Measurements from ENCODE around the gene SLC2A9.
"Not testable (repeated sequence)": the region's sequence is repeated elsewhere in the genome, so short reads cannot be mapped to it uniquely, and the experiment has no call there.

SLC2A9 gene

GRCh38 chr4:9835430-9835829 lies 185.9 kb downstream of the SLC2A9 start:
- DNase-seq (ENCODE audit: low read depth in 2 of 2, low spot score in 1 of 2) = no peak

- no peak for DNase-seq (ENCODE audit: low read depth in 2 of 2, low spot score in 1 of 2)
Measured at GRCh38 chr4:9833421-9833820, 187.9 kb downstream of the SLC2A9 start.

- no peak for DNase-seq (ENCODE audit: low read depth in 2 of 2, low spot score in 1 of 2)
Measured at GRCh38 chr4:9832640-9833039, 188.7 kb downstream of the SLC2A9 start.

- DNase-seq (ENCODE audit: low read depth in 2 of 2, low spot score in 1 of 2) = no peak
Measured at GRCh38 chr4:9826551-9826950, 194.7 kb downstream of the SLC2A9 start.

- DNase-seq (ENCODE audit: low read depth in 2 of 2, low spot score in 1 of 2) = no peak
Measured at GRCh38 chr4:9825049-9825448, 196.2 kb downstream of the SLC2A9 start.

- no peak for DNase-seq (ENCODE audit: low read depth in 2 of 2, low spot score in 1 of 2)
Measured at GRCh38 chr4:9820343-9820742, 201.0 kb downstream of the SLC2A9 start.

- DNase-seq (ENCODE audit: low read depth in 2 of 2, low spot score in 1 of 2) = no peak
Measured at GRCh38 chr4:9816285-9816684, 205.0 kb downstream of the SLC2A9 start.

GRCh38 chr4:9812501-9813340 lies 208.6 kb downstream of the SLC2A9 start:
- no peak for DNase-seq (ENCODE audit: low read depth in 2 of 2, low spot score in 1 of 2)

- no peak for DNase-seq (ENCODE audit: low read depth in 2 of 2, low spot score in 1 of 2)
Measured at GRCh38 chr4:9811806-9812205, 209.5 kb downstream of the SLC2A9 start.

GRCh38 chr4:9808077-9808476 lies 213.2 kb downstream of the SLC2A9 start:
- no peak for DNase-seq (ENCODE audit: low read depth in 2 of 2, low spot score in 1 of 2)

- no peak for DNase-seq (ENCODE audit: low read depth in 2 of 2, low spot score in 1 of 2)
Measured at GRCh38 chr4:9804918-9805317, 216.4 kb downstream of the SLC2A9 start.

GRCh38 chr4:9800848-9801247 lies 220.4 kb downstream of the SLC2A9 start:
- DNase-seq (ENCODE audit: low read depth in 2 of 2, low spot score in 1 of 2) = no peak

- DNase-seq (ENCODE audit: low read depth in 2 of 2, low spot score in 1 of 2) = not testable (repeated sequence)
Measured at GRCh38 chr4:9796641-9797040, 224.7 kb downstream of the SLC2A9 start.

- no peak for DNase-seq (ENCODE audit: low read depth in 2 of 2, low spot score in 1 of 2)
Measured at GRCh38 chr4:9792381-9792780, 228.9 kb downstream of the SLC2A9 start.

- DNase-seq (ENCODE audit: low read depth in 2 of 2, low spot score in 1 of 2) = not testable (repeated sequence)
Measured at GRCh38 chr4:9785891-9786290, 235.4 kb downstream of the SLC2A9 start.

- DNase-seq (ENCODE audit: low read depth in 2 of 2, low spot score in 1 of 2) = no peak
Measured at GRCh38 chr4:9782136-9782436, 239.2 kb downstream of the SLC2A9 start.

- DNase-seq (ENCODE audit: low read depth in 2 of 2, low spot score in 1 of 2) = no peak
Measured at GRCh38 chr4:9781343-9782135, 239.8 kb downstream of the SLC2A9 start, which contains the start of gene DRD5. TSS of gene DRD5 (plus strand) at chr4:9781634. CDS start at chr4:9782030, 396 bp downstream.
